Loucy (cell line): ENCODE measurements around the gene CLDN3.

Experiments used
- H2AFZ ChIP-seq: fragments of 200-600 bp; sonication (generic); 2 replicates; pipeline ENCODE4 v1.6.0; 2016; ENCODE audit warnings: antibody characterized with exemption, mild to moderate bottlenecking, low read length, moderate library complexity
- H3F3A ChIP-seq: fragments of 200-600 bp; 2 replicates; pipeline ENCODE4 v1.6.0; 2016; ENCODE audit warnings: antibody characterized with exemption, low read depth, mild to moderate bottlenecking
- H3K27me3 ChIP-seq: fragments of 200-600 bp; sonication (generic); 2 replicates; pipeline ENCODE4 v1.6.1; 2014; ENCODE audit warnings: low read length, mild to moderate bottlenecking; ENCODE audit not compliant: insufficient read depth, poor library complexity, severe bottlenecking
- H3K36me3 ChIP-seq: fragments of 200-600 bp; sonication (generic); 2 replicates; pipeline ENCODE4 v1.6.1; 2016; ENCODE audit warnings: low read length; ENCODE audit not compliant: insufficient read depth
- H3K4me1 ChIP-seq: fragments of 200-600 bp; sonication (generic); 2 replicates; pipeline ENCODE4 v1.5.1; 2014; ENCODE audit warnings: low read length, mild to moderate bottlenecking; ENCODE audit not compliant: insufficient read depth, poor library complexity, severe bottlenecking
- H3K4me2 ChIP-seq: fragments of 200-600 bp; sonication (generic); 2 replicates; pipeline ENCODE4 v1.6.0; 2014; ENCODE audit warnings: antibody characterized with exemption, low read length, low read depth, mild to moderate bottlenecking; ENCODE audit not compliant: poor library complexity, severe bottlenecking
- H3K4me3 ChIP-seq: fragments of 200-600 bp; sonication (generic); 2 replicates; pipeline ENCODE4 v1.5.1; 2014; ENCODE audit warnings: low read length, mild to moderate bottlenecking, mixed read lengths; ENCODE audit not compliant: poor library complexity, severe bottlenecking
- H3K79me2 ChIP-seq: fragments of 200-600 bp; sonication (generic); 2 replicates; pipeline ENCODE4 v1.6.1; 2014; ENCODE audit warnings: low read length; ENCODE audit not compliant: insufficient read depth
- H3K9ac ChIP-seq: fragments of 200-600 bp; sonication (generic); 2 replicates; pipeline ENCODE4 v1.6.0; 2014; ENCODE audit warnings: mild to moderate bottlenecking, low read depth, low read length, moderate library complexity; ENCODE audit not compliant: poor library complexity, severe bottlenecking
- H3K9me2 ChIP-seq: fragments of 200-600 bp; sonication (generic); replicated peaks from 2 replicates; pipeline ENCODE4 v1.6.1; 2016; ENCODE audit warnings: low read depth, low read length, mixed read lengths
- H3K9me3 ChIP-seq: fragments of 200-600 bp; sonication (generic); 2 replicates; pipeline ENCODE4 v1.6.1; 2014; ENCODE audit warnings: mild to moderate bottlenecking, antibody characterized with exemption, low read length, low read depth; ENCODE audit not compliant: insufficient read depth
- H4K20me1 ChIP-seq: fragments of 200-600 bp; sonication (generic); 2 replicates; pipeline ENCODE4 v1.6.0; 2014; ENCODE audit warnings: antibody characterized with exemption, low read length, mild to moderate bottlenecking; ENCODE audit not compliant: insufficient read depth, poor library complexity, severe bottlenecking
- CTCF ChIP-seq: fragments of 200-600 bp; sonication (generic); conservative IDR thresholded peaks from 2 replicates; pipeline ENCODE4 v1.5.1; 2014; ENCODE audit warnings: mild to moderate bottlenecking, antibody characterized with exemption, low read length
- EZH2phosphoT487 ChIP-seq: fragments of 200-600 bp; IDR thresholded peaks from 2 replicates; pipeline ENCODE4 v1.6.1; 2018; ENCODE audit warnings: antibody characterized with exemption, mild to moderate bottlenecking, moderate library complexity, borderline replicate concordance

CLDN3 gene

GRCh38 chr7:73738220-73738611 is 31.9 kb downstream of the CLDN3 start:
- H2AFZ ChIP-seq: peak overlapping the region; percentile 98
- TF ChIP-seq EZH2phosphoT487 (no peak), CTCF (no peak)
- no peaks in the 10 kb centered on the region for H3F3A ChIP-seq

GRCh38 chr7:73737491-73738219 is 32.4 kb downstream of the CLDN3 start:
- peaks cover 13% of the 10 kb centered on the region for H3K4me1 ChIP-seq
- TF ChIP-seq CTCF (no peak), EZH2phosphoT487 (no peak)
- H3K36me3 ChIP-seq: no peaks in the 10 kb centered on the region
- H4K20me1 ChIP-seq: no peaks in the 10 kb centered on the region
- H2AFZ ChIP-seq: peak overlapping the region; percentile 98; the same call in 1 of the 2 replicates
- peak overlapping the region; percentile 81 for H3K9ac ChIP-seq
- no peaks in the 10 kb centered on the region for H3K27me3 ChIP-seq
- peak overlapping the region; percentile 78 for H3K4me2 ChIP-seq
- no peaks in the 10 kb centered on the region for H3K9me2 ChIP-seq
- no peaks in the 10 kb centered on the region for H3K79me2 ChIP-seq
- H3K4me3 ChIP-seq: peak overlapping the region; percentile 87
- no peaks in the 10 kb centered on the region for H3F3A ChIP-seq
- no peaks in the 10 kb centered on the region for H3K9me3 ChIP-seq

More at GRCh38 chr7:73738220-73738611, 31.9 kb downstream of the CLDN3 start:
- no peaks in the 10 kb centered on the region for H3K27me3 ChIP-seq
- H3K9me2 ChIP-seq: no peaks in the 10 kb centered on the region
- H3K4me2 ChIP-seq: peak overlapping the region; percentile 78
- peak overlapping the region; percentile 87 for H3K4me3 ChIP-seq
- peak overlapping the region; percentile 81 for H3K9ac ChIP-seq
- H3K36me3 ChIP-seq: no peaks in the 10 kb centered on the region
- no peaks in the 10 kb centered on the region for H3K79me2 ChIP-seq
- no peaks in the 10 kb centered on the region for H3K9me3 ChIP-seq
- H3K4me1 ChIP-seq: peaks cover 13% of the 10 kb centered on the region
- no peaks in the 10 kb centered on the region for H4K20me1 ChIP-seq

GRCh38 chr7:73736885-73737284 is 33.2 kb downstream of the CLDN3 start:
- TF ChIP-seq CTCF: no peak
- no peak for TF ChIP-seq EZH2phosphoT487
- H3F3A ChIP-seq: no peaks in the 10 kb centered on the region
- no peak overlapping the region for H3K4me3 ChIP-seq
- no peak overlapping the region for H2AFZ ChIP-seq
- H3K36me3 ChIP-seq: no peaks in the 10 kb centered on the region
- peak overlapping the region; percentile 78 for H3K4me2 ChIP-seq
- no peaks in the 10 kb centered on the region for H4K20me1 ChIP-seq
- peaks cover 13% of the 10 kb centered on the region for H3K4me1 ChIP-seq
- no peaks in the 10 kb centered on the region for H3K9me3 ChIP-seq
- H3K9ac ChIP-seq: no peak overlapping the region
- no peaks in the 10 kb centered on the region for H3K27me3 ChIP-seq
- no peaks in the 10 kb centered on the region for H3K9me2 ChIP-seq
- no peaks in the 10 kb centered on the region for H3K79me2 ChIP-seq
